ENCODE data around the gene KIAA0232.

DNA sequence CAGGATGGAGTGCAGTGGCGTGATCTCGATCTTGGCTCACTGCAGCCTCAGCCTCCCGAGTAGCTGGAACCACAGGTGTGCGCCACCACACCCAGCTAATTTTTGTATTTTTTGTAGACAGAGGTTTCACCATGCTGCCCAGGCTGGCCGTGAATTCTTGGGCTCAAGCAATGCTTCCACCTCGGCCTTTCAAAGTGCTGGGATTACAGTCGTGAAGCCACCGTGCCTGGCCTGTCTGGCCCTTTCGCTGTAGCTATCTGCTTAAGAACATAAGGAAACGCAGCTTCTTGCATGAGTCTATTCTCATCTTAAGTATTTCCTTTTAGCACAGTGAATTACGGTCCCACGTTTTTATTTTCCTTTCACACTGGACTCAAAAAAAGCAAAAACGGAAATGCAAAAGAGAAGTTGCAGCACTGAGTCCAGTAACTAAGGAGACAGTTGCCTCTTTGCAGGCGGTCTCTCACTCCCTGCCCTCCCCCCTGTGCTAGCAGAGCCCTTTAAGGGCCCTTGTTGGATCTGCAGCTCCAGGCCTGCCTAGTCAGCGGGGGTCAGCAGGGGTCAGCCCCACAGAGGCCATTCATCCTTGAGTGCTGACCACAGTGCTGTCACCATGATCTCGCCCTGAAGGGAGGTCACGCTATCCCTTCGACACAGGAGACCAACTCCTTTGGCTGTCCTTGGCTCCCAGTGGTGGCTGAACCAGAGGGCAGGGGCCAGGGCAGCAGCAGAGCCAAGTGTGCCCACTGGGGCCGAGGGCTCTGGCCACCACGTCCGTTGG, 105.3 kb downstream of the KIAA0232 start:
- TF ChIP-seq EP300 (conservative IDR thresholded peaks at IDR 0.05; ENCODE audit: poor library complexity, severe bottlenecking) = no peak
- TF ChIP-seq, protein P1, sequence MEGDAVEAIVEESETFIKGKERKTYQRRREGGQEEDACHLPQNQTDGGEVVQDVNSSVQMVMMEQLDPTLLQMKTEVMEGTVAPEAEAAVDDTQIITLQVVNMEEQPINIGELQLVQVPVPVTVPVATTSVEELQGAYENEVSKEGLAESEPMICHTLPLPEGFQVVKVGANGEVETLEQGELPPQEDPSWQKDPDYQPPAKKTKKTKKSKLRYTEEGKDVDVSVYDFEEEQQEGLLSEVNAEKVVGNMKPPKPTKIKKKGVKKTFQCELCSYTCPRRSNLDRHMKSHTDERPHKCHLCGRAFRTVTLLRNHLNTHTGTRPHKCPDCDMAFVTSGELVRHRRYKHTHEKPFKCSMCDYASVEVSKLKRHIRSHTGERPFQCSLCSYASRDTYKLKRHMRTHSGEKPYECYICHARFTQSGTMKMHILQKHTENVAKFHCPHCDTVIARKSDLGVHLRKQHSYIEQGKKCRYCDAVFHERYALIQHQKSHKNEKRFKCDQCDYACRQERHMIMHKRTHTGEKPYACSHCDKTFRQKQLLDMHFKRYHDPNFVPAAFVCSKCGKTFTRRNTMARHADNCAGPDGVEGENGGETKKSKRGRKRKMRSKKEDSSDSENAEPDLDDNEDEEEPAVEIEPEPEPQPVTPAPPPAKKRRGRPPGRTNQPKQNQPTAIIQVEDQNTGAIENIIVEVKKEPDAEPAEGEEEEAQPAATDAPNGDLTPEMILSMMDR (IDR thresholded peaks at IDR 0.05; ENCODE audit: poor library complexity, severe bottlenecking) = no peak

Data from neural cell (in vitro differentiated cells).